Measurements from ENCODE around the gene MAMDC2. TPM values are rescaled to one million over a fixed set of nuclear protein-coding genes. Genes with fewer than 3 reads are reported as not detected.

MAMDC2 gene
- total RNA-seq, 6 experiments from 2014 or later, result 4.0 to 16.6 (median 13.9) TPM

DNA sequence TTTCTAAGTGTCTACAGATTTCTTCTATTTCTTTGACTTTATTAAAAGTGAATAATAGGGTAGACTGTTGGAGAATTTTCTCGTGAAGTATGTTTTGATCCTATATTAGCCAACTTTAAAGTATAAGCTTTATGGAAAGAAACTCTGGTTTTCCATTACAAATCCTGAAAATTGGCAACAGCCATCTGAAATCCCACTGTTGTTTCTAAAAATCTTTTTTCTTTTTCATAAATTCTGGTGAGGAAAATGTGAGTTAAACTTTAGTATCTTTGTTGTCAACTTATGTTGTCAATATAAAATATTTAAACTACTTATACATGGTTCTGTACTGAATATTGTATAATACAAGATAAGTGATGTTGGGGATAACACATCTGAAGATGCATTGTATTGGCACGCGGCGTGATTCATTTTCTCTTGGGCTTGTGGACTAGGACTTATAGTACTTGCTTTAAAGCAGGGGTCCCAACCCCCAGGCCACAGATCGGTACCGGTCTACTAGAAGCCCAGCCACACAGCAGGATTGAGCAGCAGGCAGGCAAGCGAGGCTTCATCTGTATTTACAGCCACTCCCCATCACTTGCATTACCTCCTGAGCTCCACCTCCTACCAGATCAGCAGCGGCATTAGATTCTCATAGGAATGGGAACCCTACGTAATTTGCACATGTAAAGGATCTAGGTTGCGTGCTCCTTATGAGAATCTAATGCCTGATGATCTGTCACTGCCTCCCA lies 12.7 kb downstream of the MAMDC2 start:
- Mint-ChIP-seq H3K27ac (no peak overlapping the region), H3K36me3 (ENCODE audit: low read depth) (no peaks in the 10 kb centered on the region), H3K27me3 (ENCODE audit: insufficient read depth) (no peaks in the 10 kb centered on the region; the same call in 1 of the 2 replicates), H3K4me3 (no peak overlapping the region), H3K9me3 (no peaks in the 10 kb centered on the region), H3K4me1 (ENCODE audit: low read depth) (peaks cover 35% of the 10 kb centered on the region)
- no peak for TF ChIP-seq CTCF (IDR thresholded peaks at IDR 0.05)
- no peak for DNase-seq

DNA sequence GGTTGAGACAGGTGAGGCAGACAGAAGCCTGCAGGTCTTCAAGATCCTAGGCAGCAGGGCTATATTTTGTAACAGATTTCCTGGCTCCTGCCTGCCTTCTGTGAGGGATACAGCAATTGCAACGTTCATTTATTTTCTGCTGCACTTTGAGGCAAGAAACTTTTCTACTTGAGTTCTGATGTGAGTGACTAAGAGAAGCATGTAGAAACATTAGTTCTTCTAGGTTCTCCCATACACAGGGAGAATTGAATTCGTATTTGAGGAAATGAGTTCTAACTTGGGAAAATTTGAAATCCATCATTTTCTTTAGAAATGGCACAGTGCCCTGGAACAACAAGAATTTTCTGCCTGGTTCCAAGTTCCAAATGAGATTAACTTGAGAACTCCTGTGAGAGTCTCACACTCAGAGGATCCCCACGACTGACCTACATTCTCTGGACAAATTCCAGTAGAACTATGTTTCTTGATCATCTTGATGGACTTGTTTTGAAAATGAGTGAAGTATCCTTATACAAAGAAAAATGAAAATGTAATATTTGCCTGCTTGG lies 15.0 kb downstream of the MAMDC2 start:
- Mint-ChIP-seq H3K36me3 (ENCODE audit: low read depth) (no peaks in the 10 kb centered on the region), H3K4me1 (ENCODE audit: low read depth) (peaks cover 31% of the 10 kb centered on the region), H3K27me3 (ENCODE audit: insufficient read depth) (peaks cover 1% of the 10 kb centered on the region; the same call in 1 of the 2 replicates), H3K4me3 (no peak overlapping the region), H3K9me3 (no peaks in the 10 kb centered on the region), H3K27ac (no peak overlapping the region)
- no peak for DNase-seq
- TF ChIP-seq CTCF (IDR thresholded peaks at IDR 0.05), result no peak

DNA sequence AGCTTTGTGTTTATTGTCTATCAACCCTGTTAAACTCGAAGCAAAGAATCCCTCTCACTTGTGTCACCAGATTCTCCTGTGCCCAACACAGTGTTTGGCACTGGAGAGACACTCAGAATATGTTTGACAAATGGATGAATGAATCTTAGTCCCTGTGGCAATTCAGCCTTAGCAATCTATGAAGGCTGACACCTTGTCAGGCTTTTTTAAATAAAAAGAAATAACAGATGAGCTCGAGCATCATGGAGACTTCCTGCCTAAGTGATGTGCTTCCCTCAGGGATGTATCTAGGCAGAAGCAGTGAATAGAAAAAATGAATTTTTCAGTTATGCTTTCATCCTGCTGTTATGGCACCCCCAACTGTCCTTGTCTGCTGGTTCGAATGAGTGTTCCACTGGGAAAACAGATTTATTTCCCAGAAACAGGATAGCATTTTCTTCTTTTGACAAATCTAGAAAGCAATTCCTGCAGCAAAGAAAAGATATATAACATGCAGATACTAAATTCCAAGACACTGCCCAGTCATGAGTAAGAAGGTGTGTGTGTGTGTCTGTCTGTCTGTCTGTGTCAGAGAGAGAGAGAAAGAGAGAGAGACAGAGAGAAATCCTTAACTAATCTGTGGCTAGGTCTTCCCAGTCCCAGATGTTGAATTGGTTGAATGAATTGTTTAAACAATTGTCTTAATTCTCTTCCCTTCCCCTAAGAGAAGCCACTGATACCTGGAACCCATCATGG lies 16.7 kb downstream of the MAMDC2 start:
- no peaks in the 10 kb centered on the region for H3K36me3 Mint-ChIP-seq (ENCODE audit: low read depth)
- no peaks in the 10 kb centered on the region for H3K9me3 Mint-ChIP-seq
- H3K27me3 Mint-ChIP-seq (ENCODE audit: insufficient read depth), result peaks cover 1% of the 10 kb centered on the region; the same call in 1 of the 2 replicates
- H3K27ac Mint-ChIP-seq, result no peak overlapping the region
- DNase-seq, result no peak
- TF ChIP-seq CTCF (IDR thresholded peaks at IDR 0.05), result no peak
- H3K4me3 Mint-ChIP-seq, result no peak overlapping the region
- peaks cover 18% of the 10 kb centered on the region for H3K4me1 Mint-ChIP-seq (ENCODE audit: low read depth)

GRCh38 chr9:70060883-70061507 lies 17.3 kb downstream of the MAMDC2 start:
- no peak for TF ChIP-seq CTCF (IDR thresholded peaks at IDR 0.05)
- H3K4me3 Mint-ChIP-seq, result no peak overlapping the region

GRCh38 chr9:70061776-70062175 lies 18.1 kb downstream of the MAMDC2 start:
- peaks cover 1% of the 10 kb centered on the region for H3K27me3 Mint-ChIP-seq (ENCODE audit: insufficient read depth)
- no peak for DNase-seq
- no peak overlapping the region for H3K4me3 Mint-ChIP-seq
- peaks cover 18% of the 10 kb centered on the region for H3K4me1 Mint-ChIP-seq (ENCODE audit: low read depth)
- no peaks in the 10 kb centered on the region for H3K36me3 Mint-ChIP-seq (ENCODE audit: low read depth)
- no peak overlapping the region for H3K27ac Mint-ChIP-seq
- no peak for TF ChIP-seq CTCF (IDR thresholded peaks at IDR 0.05)
- H3K9me3 Mint-ChIP-seq, result no peaks in the 10 kb centered on the region

More at GRCh38 chr9:70060883-70061507, 17.3 kb downstream of the MAMDC2 start:
- H3K4me1 Mint-ChIP-seq (ENCODE audit: low read depth), result peaks cover 18% of the 10 kb centered on the region
- H3K36me3 Mint-ChIP-seq (ENCODE audit: low read depth), result no peaks in the 10 kb centered on the region
- DNase-seq, result no peak
- H3K27me3 Mint-ChIP-seq (ENCODE audit: insufficient read depth), result peaks cover 1% of the 10 kb centered on the region
- no peak overlapping the region for H3K27ac Mint-ChIP-seq
- H3K9me3 Mint-ChIP-seq, result no peaks in the 10 kb centered on the region
